HEK293 (cell line): ENCODE measurements around the gene FAM124A.

Experiments used
- CTCF ChIP-seq: fragments of 450-650 bp; formaldehyde crosslinking; IDR thresholded peaks from 2 replicates; pipeline ENCODE4 v1.5.1; 2016; ENCODE audit warnings: missing biosample characterization, missing genetic modification characterization
- ZNF175 ChIP-seq: fragments of 450-650 bp; formaldehyde crosslinking; IDR thresholded peaks from 2 replicates; pipeline ENCODE4 v1.5.1; 2016; ENCODE audit warnings: missing biosample characterization, missing genetic modification characterization

DNA sequence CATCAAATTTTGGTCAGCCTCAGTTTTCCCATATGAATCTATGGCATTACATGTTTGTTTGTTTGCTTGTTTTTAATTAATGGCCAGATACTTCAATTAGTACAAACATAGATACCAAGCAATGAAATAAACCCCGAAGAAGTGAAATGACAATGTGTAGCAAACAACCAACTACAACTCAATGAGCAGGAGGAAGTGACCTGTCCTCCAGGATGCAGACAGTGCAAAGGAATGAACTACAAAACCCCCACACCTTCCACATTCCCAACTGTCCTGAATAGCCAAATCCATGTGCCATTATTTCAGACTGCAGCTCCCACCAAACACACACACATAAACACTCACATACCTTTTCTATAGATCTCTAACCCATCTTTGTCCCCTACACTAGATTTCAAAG, 45.0 kb upstream of the FAM124A start:
- TF ChIP-seq CTCF (no peak), ZNF175 (tag by site-specific recombination) (no peak)
